CD14-positive monocyte (primary cell): Measurements from ENCODE around the gene TIAM2. TPM values are rescaled to one million over a fixed set of nuclear protein-coding genes. Genes with fewer than 3 reads are reported as not detected.

Source experiments
- DNase-seq, 3 donors: peaks; one replicate each; pipeline ENCODE4 v3.0.0-alpha.2; 2011 to 2022
- H2AFZ ChIP-seq: 2 replicates; pipeline ENCODE4 v1.6.0; 2012; ENCODE audit warnings: mild to moderate bottlenecking, low read depth, low read length, inconsistent platforms; ENCODE audit not compliant: insufficient read depth, poor library complexity, severe bottlenecking
- H3K27ac ChIP-seq, 2 donors: 1 replicate in 1 of 2; 2 replicates in 1 of 2; pipeline ENCODE4 v1.5.1; 2012 to 2013; ENCODE audit warnings: low read length in 2 of 2, control low read depth in 1 of 2, inconsistent platforms in 1 of 2, low read depth in 1 of 2, mild to moderate bottlenecking in 1 of 2
- H3K27me3 ChIP-seq, 2 donors: one replicate each; pipeline versions ENCODE4 v1.6.0 to v1.6.1; 2011 to 2013; ENCODE audit warnings: low read length in 2 of 2; ENCODE audit not compliant: control insufficient read depth in 2 of 2, insufficient read depth in 2 of 2
- H3K36me3 ChIP-seq, 2 donors: replicated peaks in 1 of 2; 1 replicate in 1 of 2; 2 replicates in 1 of 2; pipeline versions ENCODE4 v1.5.1 to v1.6.1; 2012 to 2013; ENCODE audit warnings: low read length in 2 of 2, control low read depth in 1 of 2, inconsistent platforms in 1 of 2, mild to moderate bottlenecking in 1 of 2; ENCODE audit not compliant: insufficient read depth in 2 of 2, control insufficient read depth in 1 of 2
- H3K4me1 ChIP-seq, 2 donors: 1 replicate in 1 of 2; 2 replicates in 1 of 2; pipeline versions ENCODE4 v1.5.1 to v1.6.1; 2012 to 2013; ENCODE audit warnings: low read length in 2 of 2, control low read depth in 1 of 2, inconsistent platforms in 1 of 2, mild to moderate bottlenecking in 1 of 2, moderate library complexity in 1 of 2; ENCODE audit not compliant: insufficient read depth in 2 of 2, control insufficient read depth in 1 of 2
- H3K4me2 ChIP-seq: replicated peaks from 2 replicates; pipeline ENCODE3; 2012; ENCODE audit warnings: low read length, moderate library complexity, mild to moderate bottlenecking; ENCODE audit not compliant: poor library complexity, severe bottlenecking; ENCODE audit errors: extremely low read depth
- H3K4me3 ChIP-seq, 3 experiments: fragments of 200-600 bp in 1 of 3; sonication (generic) in 1 of 3; replicated peaks in 1 of 3; 1 replicate in 2 of 3; 2 replicates in 1 of 3; pipeline ENCODE4 v1.5.1; 2011 to 2013; ENCODE audit warnings: low read length in 3 of 3, mild to moderate bottlenecking in 3 of 3, control low read depth in 2 of 3, low read depth in 2 of 3, inconsistent platforms in 1 of 3, moderate library complexity in 1 of 3
- H3K79me2 ChIP-seq: 2 replicates; pipeline ENCODE4 v1.6.0; 2012; ENCODE audit warnings: mild to moderate bottlenecking, control low read depth, inconsistent platforms, low read length, moderate library complexity; ENCODE audit not compliant: insufficient read depth
- H3K9ac ChIP-seq: 2 replicates; pipeline ENCODE4 v1.6.0; 2017; ENCODE audit warnings: low read length, mild to moderate bottlenecking; ENCODE audit not compliant: insufficient read depth, poor library complexity, severe bottlenecking
- H3K9me3 ChIP-seq, 2 donors: replicated peaks in 1 of 2; 1 replicate in 1 of 2; 2 replicates in 1 of 2; pipeline versions ENCODE4 v1.5.1 to v1.6.1; 2012 to 2013; ENCODE audit warnings: low read length in 2 of 2, control low read depth in 1 of 2; ENCODE audit not compliant: control insufficient read depth in 1 of 2, insufficient read depth in 1 of 2
- H4K20me1 ChIP-seq: 2 replicates; pipeline ENCODE4 v1.6.0; 2012; ENCODE audit warnings: mild to moderate bottlenecking, low read length, control low read depth, moderate library complexity; ENCODE audit not compliant: insufficient read depth
- H3K27ac Mint-ChIP-seq, 7 donors: one replicate each; pipeline ENCODE4 v1.8.0; 2020; ENCODE audit warnings: mild to moderate bottlenecking in 7 of 7, mixed read lengths in 7 of 7, moderate library complexity in 6 of 7, inconsistent platforms in 2 of 7
- H3K27me3 Mint-ChIP-seq, 3 donors: one replicate each; pipeline ENCODE4 v1.8.0; 2021 to 2022; ENCODE audit warnings: low read depth in 3 of 3, mild to moderate bottlenecking in 3 of 3, mixed read lengths in 3 of 3, moderate library complexity in 3 of 3, inconsistent platforms in 1 of 3
- H3K36me3 Mint-ChIP-seq, 2 donors: one replicate each; pipeline ENCODE4 v1.8.0; 2020; ENCODE audit warnings: mixed read lengths in 2 of 2, inconsistent platforms in 1 of 2, mild to moderate bottlenecking in 1 of 2
- H3K4me1 Mint-ChIP-seq: one replicate; pipeline ENCODE4 v1.8.0; 2020; ENCODE audit warnings: mild to moderate bottlenecking, mixed read lengths
- H3K4me3 Mint-ChIP-seq, 2 donors: one replicate each; pipeline ENCODE4 v1.8.0; 2020; ENCODE audit warnings: mild to moderate bottlenecking in 2 of 2, mixed read lengths in 2 of 2, moderate library complexity in 1 of 2
- H3K9me3 Mint-ChIP-seq, 7 donors: one replicate each; pipeline ENCODE4 v1.8.0; 2020 to 2022; ENCODE audit warnings: mixed read lengths in 7 of 7, mild to moderate bottlenecking in 6 of 7, moderate library complexity in 6 of 7, inconsistent platforms in 2 of 7
- WGBS: methylation state at CpG from one replicate; pipeline ENCODE4 v1.1.5; 2013; ENCODE audit warnings: missing lambda C conversion rate; ENCODE audit not compliant: insufficient coverage; 5-methylcytosine and 5-hydroxymethylcytosine counted together
- intact Hi-C, 2 donors: fragments of 100-400 bp; cut with micrococcal nuclease; formaldehyde crosslinking; loops; one replicate each; pipeline versions ENCODE4 v1.15.0 to v1.15.1; 2023
- polyA plus RNA-seq, 3 donors: library from polyadenylated mRNA; depleted of rRNA in 1 of 3; unstranded in 2 of 3; stranded (reverse) in 1 of 3; fragments of 300-500 nt in 2 of 3; fragments of >200 nt in 1 of 3; fragmentation: Illumina TruSeq in 2 of 3; gene quantifications; 1 replicate in 2 of 3; 2 replicates in 1 of 3; pipeline ENCODE4 v1.2.3, GENCODE V29; 2012 to 2021
- TF ChIP-seq, protein P1 (sequence below): fragments of 200-600 bp; IDR thresholded peaks from one replicate; pipeline ENCODE4 v1.8.0; 2022; ENCODE audit warnings: antibody characterized with exemption, mild to moderate bottlenecking

The TIAM2 gene
- polyA plus RNA-seq, 3 donors = 0.25 to 4.2 (median 0.67) TPM

DNA sequence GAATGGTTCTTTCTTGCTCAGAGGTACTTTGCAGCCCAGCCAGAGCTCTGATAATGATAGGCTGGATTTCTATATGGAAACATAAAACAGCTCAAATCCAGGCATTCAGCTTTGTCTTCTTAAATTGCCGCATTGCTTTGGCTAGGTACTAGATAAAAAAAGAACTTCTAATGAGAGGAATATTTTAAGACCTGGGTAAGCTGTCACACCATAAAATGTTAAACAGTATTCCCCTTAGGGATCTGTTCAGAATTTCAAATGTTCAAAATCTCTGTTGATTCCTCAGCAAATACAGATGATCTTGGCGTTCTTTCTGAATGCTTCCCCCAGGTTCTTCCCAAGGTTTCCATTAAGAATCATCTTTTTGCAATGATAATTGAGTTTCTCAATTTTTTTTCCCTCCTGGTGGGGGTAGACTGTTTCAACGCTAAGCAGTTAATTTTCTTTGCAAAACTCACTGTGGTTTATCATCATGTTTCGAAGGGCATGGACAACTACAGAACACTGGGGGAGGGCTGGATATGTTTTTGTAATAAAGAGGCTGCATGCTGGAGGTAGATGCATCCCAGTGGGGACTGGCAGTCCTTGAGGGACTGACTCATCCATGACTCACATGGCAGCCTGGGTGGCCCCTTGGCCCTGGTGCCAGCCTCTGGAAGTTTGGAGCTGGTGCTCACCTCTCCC, 31.0 kb downstream of the TIAM2 start:
- Mint-ChIP-seq H3K9me3 (no peaks in the 10 kb centered on the region), H3K27me3 (peaks cover 0 to 3% (median 2%) of the 10 kb centered on the region in 3 donors), H3K36me3 (no peaks in the 10 kb centered on the region), H3K4me1 (no peaks in the 10 kb centered on the region), H3K27ac (no peak overlapping the region), H3K4me3 (no peak overlapping the region)
- intact Hi-C loops = no loop called here
- Histone ChIP-seq H3K27me3 (no peaks in the 10 kb centered on the region), H3K79me2 (no peaks in the 10 kb centered on the region), H3K27ac (no peak overlapping the region), H3K9ac (no peak overlapping the region), H3K9me3 (no peaks in the 10 kb centered on the region), H4K20me1 (no peaks in the 10 kb centered on the region), H3K4me1 (no peaks in the 10 kb centered on the region), H3K4me2 (no peak overlapping the region), H3K4me3 (no peak overlapping the region), H2AFZ (no peak overlapping the region), H3K36me3 (no peaks in the 10 kb centered on the region)
- TF ChIP-seq, protein P1, sequence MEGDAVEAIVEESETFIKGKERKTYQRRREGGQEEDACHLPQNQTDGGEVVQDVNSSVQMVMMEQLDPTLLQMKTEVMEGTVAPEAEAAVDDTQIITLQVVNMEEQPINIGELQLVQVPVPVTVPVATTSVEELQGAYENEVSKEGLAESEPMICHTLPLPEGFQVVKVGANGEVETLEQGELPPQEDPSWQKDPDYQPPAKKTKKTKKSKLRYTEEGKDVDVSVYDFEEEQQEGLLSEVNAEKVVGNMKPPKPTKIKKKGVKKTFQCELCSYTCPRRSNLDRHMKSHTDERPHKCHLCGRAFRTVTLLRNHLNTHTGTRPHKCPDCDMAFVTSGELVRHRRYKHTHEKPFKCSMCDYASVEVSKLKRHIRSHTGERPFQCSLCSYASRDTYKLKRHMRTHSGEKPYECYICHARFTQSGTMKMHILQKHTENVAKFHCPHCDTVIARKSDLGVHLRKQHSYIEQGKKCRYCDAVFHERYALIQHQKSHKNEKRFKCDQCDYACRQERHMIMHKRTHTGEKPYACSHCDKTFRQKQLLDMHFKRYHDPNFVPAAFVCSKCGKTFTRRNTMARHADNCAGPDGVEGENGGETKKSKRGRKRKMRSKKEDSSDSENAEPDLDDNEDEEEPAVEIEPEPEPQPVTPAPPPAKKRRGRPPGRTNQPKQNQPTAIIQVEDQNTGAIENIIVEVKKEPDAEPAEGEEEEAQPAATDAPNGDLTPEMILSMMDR = no peak
- 100% methylated on average over 1 of the region's 4 CpGs for WGBS
- DNase-seq = no peak

DNA sequence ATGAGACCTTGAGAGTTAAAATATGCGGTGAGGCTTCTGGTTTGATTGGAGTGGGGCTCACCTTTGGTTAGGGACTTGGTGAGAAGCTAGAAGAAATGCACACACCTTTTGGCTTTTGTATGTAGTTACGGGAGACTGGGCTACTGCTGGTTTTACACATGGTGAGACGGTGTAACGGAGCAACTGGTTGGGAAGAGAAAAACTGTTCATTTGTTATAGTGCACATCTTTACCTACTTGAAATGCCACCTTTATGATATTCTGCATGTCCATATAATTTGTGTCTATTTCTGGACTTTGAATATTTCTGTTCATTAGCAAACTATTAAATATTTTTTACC, 31.6 kb downstream of the TIAM2 start:
- Histone ChIP-seq H3K4me3 (no peak overlapping the region), H3K4me2 (no peak overlapping the region), H3K27ac (no peak overlapping the region), H3K9me3 (no peaks in the 10 kb centered on the region), H3K79me2 (no peaks in the 10 kb centered on the region), H2AFZ (no peak overlapping the region), H4K20me1 (no peaks in the 10 kb centered on the region), H3K36me3 (no peaks in the 10 kb centered on the region), H3K27me3 (no peaks in the 10 kb centered on the region), H3K4me1 (no peaks in the 10 kb centered on the region), H3K9ac (no peak overlapping the region)
- no peak for DNase-seq
- Mint-ChIP-seq H3K4me1 (no peaks in the 10 kb centered on the region), H3K27me3 (peaks cover 0 to 2% (median 1%) of the 10 kb centered on the region in 3 donors), H3K36me3 (no peaks in the 10 kb centered on the region), H3K9me3 (no peaks in the 10 kb centered on the region), H3K4me3 (no peak overlapping the region), H3K27ac (no peak overlapping the region)
- TF ChIP-seq, protein P1 = no peak
- intact Hi-C loops = no loop called here
- 90% methylated on average over 1 of the region's 4 CpGs for WGBS
